OCI-LY1 (cell line): ENCODE data around the gene PRPF6.

ENCODE experiments used
- H2AFZ ChIP-seq: fragments of 200-600 bp; sonication (generic), shearing (Covaris generic); 2 replicates; pipeline ENCODE4 v1.6.0; 2014; ENCODE audit warnings: antibody characterized with exemption, mild to moderate bottlenecking, low read length
- H3F3A ChIP-seq: fragments of 200-600 bp; sonication (generic), shearing (Covaris generic); 2 replicates; pipeline ENCODE4 v1.6.0; 2014; ENCODE audit warnings: mild to moderate bottlenecking, antibody characterized with exemption, low read length, moderate library complexity; ENCODE audit not compliant: insufficient read depth
- H3K27ac ChIP-seq: fragments of 200-600 bp; sonication (generic); 2 replicates; pipeline ENCODE4 v1.5.1; 2014; ENCODE audit warnings: low read length, mixed run types, mild to moderate bottlenecking, low read depth; ENCODE audit not compliant: poor library complexity, severe bottlenecking
- H3K27me3 ChIP-seq: fragments of 200-600 bp; sonication (generic); 2 replicates; pipeline ENCODE4 v1.6.0; 2014; ENCODE audit warnings: antibody characterized with exemption, mild to moderate bottlenecking, low read length, moderate library complexity; ENCODE audit not compliant: insufficient read depth
- H3K36me3 ChIP-seq: fragments of 200-600 bp; sonication (generic); 2 replicates; pipeline ENCODE4 v1.6.1; 2014; ENCODE audit warnings: mild to moderate bottlenecking, antibody characterized with exemption, low read length, moderate library complexity, mixed read lengths; ENCODE audit not compliant: insufficient read depth
- H3K4me1 ChIP-seq: fragments of 200-600 bp; sonication (generic); 2 replicates; pipeline ENCODE4 v1.5.1; 2014; ENCODE audit warnings: mild to moderate bottlenecking, low read length, moderate library complexity; ENCODE audit not compliant: insufficient read depth, severe bottlenecking
- H3K4me2 ChIP-seq: fragments of 200-600 bp; sonication (generic), shearing (Covaris generic); 2 replicates; pipeline ENCODE4 v1.6.1; 2014; ENCODE audit warnings: low read length
- H3K4me3 ChIP-seq: fragments of 200-600 bp; sonication (generic); 2 replicates; pipeline ENCODE4 v1.5.1; 2014; ENCODE audit warnings: low read length, low read depth, mild to moderate bottlenecking, mixed read lengths; ENCODE audit not compliant: poor library complexity, severe bottlenecking
- H3K79me2 ChIP-seq: fragments of 200-600 bp; shearing (Covaris generic); 2 replicates; pipeline ENCODE4 v1.6.1; 2016; ENCODE audit warnings: mixed run types, low read length, mixed read lengths; ENCODE audit not compliant: insufficient read depth
- H3K9ac ChIP-seq: fragments of 200-600 bp; sonication (generic), shearing (Covaris generic); 2 replicates; pipeline ENCODE4 v1.6.1; 2014; ENCODE audit warnings: mild to moderate bottlenecking, low read length, mixed read lengths
- H3K9me2 ChIP-seq: fragments of 200-600 bp; sonication (generic), shearing (Covaris generic); 2 replicates; pipeline ENCODE4 v1.6.1; 2014; ENCODE audit warnings: low read depth, mild to moderate bottlenecking, low read length, mixed read lengths
- H3K9me3 ChIP-seq: fragments of 200-600 bp; shearing (Covaris generic); 2 replicates; pipeline ENCODE4 v1.6.1; 2014; ENCODE audit warnings: low read length, mixed read lengths
- H4K20me1 ChIP-seq: fragments of 200-600 bp; sonication (generic), shearing (Covaris generic); 2 replicates; pipeline ENCODE4 v1.6.0; 2016; ENCODE audit warnings: mild to moderate bottlenecking, low read length; ENCODE audit not compliant: insufficient read depth
- EZH2 ChIP-seq: fragments of 200-600 bp; sonication (generic), shearing (Covaris generic); IDR thresholded peaks from 2 replicates; pipeline ENCODE4 v1.8.0; 2017; ENCODE audit warnings: borderline replicate concordance, mixed run types, mild to moderate bottlenecking, antibody characterized with exemption, low read length, moderate library complexity, mixed read lengths
- TF ChIP-seq, protein P1 (sequence below): fragments of 200-600 bp; sonication (generic), shearing (Covaris generic); IDR thresholded peaks from 2 replicates; pipeline ENCODE4 v1.5.1; 2017; ENCODE audit warnings: mild to moderate bottlenecking, antibody characterized with exemption, low read length, moderate library complexity, mixed read lengths

Gene PRPF6

DNA sequence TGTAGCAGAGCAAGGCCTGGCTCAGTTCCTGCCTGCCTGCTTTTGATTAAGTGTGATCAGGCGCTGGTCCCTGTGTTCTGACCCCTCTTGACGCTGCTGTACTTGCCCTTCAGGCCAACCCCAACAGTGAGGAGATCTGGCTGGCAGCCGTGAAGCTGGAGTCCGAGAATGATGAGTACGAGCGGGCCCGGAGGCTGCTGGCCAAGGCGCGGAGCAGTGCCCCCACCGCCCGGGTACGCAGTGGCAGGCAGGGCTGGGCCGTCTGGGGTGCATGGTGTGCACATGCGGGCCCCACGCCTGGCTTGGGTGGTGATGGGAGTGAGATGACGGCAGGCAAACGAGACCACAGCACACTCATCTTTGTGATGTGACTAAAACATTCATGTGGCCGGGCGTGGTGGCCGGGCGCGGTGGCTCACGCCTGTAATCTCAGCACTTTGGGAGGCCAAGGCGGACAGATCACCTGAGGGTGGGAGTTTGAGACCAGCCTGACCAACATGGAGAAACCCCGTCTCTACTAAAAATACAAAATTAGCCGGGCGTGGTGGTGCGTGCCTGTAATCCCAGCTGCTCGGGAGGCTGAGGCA is 45.0 kb downstream of the PRPF6 start:
- Histone ChIP-seq H4K20me1 (no peaks in the 10 kb centered on the region), H3K36me3 (peaks cover 81% of the 10 kb centered on the region)

DNA sequence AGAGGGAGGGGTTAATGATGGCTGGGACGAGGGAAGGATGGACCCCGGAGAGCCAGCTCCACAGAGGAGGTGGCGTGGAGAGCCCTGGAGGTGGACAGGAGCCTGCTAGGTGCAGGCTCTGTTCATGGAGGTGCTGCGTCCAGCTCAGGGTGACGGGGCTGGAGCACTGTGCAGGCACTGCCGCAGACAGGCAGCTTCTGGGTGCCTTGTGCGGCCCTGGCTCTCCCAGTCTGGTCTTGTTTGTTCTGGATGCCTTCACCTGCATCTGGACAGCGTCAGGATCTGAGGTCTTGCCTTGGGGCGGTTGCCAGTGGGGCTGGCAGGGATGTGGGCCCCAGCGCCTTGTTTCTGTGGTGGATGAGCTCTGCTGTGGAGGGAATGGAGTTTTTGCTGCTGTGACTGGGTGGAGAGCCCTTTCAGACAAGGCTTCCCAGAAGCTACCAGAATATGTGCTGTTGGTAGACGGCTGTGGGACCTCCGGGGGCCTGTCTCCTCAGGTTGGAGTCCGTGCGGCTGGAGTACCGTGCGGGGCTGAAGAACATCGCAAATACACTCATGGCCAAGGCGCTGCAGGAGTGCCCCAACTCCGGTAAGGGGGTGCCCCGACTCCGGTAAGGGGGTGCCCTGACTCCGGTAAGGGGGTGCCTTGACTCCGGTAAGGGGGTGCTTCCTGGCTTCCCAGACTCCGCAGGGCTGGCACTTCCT is 47.2 kb downstream of the PRPF6 start:
- Histone ChIP-seq H3K79me2 (no peaks in the 10 kb centered on the region), H2AFZ (no peak overlapping the region), H3K36me3 (peaks cover 62% of the 10 kb centered on the region), H3K9ac (no peak overlapping the region), H3K4me1 (no peaks in the 10 kb centered on the region), H3K4me2 (no peak overlapping the region), H3K4me3 (no peak overlapping the region), H4K20me1 (no peaks in the 10 kb centered on the region), H3K9me3 (no peaks in the 10 kb centered on the region), H3K9me2 (no peaks in the 10 kb centered on the region), H3K27me3 (no peaks in the 10 kb centered on the region), H3F3A (no peaks in the 10 kb centered on the region), H3K27ac (no peak overlapping the region)
- TF ChIP-seq, protein P1, sequence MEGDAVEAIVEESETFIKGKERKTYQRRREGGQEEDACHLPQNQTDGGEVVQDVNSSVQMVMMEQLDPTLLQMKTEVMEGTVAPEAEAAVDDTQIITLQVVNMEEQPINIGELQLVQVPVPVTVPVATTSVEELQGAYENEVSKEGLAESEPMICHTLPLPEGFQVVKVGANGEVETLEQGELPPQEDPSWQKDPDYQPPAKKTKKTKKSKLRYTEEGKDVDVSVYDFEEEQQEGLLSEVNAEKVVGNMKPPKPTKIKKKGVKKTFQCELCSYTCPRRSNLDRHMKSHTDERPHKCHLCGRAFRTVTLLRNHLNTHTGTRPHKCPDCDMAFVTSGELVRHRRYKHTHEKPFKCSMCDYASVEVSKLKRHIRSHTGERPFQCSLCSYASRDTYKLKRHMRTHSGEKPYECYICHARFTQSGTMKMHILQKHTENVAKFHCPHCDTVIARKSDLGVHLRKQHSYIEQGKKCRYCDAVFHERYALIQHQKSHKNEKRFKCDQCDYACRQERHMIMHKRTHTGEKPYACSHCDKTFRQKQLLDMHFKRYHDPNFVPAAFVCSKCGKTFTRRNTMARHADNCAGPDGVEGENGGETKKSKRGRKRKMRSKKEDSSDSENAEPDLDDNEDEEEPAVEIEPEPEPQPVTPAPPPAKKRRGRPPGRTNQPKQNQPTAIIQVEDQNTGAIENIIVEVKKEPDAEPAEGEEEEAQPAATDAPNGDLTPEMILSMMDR, result no peak
- TF ChIP-seq EZH2, result no peak

More for the DNA sequence above, 45.0 kb downstream of the PRPF6 start:
- H3K79me2 ChIP-seq, result no peaks in the 10 kb centered on the region
- H3K9me2 ChIP-seq, result no peaks in the 10 kb centered on the region
- H3K9ac ChIP-seq, result no peak overlapping the region
- H3K27ac ChIP-seq, result no peak overlapping the region
- no peak overlapping the region for H2AFZ ChIP-seq
- no peaks in the 10 kb centered on the region for H3K27me3 ChIP-seq
- H3F3A ChIP-seq, result no peaks in the 10 kb centered on the region
- no peak for TF ChIP-seq EZH2
- TF ChIP-seq, protein P1, result no peak
- H3K4me3 ChIP-seq, result no peak overlapping the region
- H3K4me1 ChIP-seq, result no peaks in the 10 kb centered on the region
- H3K4me2 ChIP-seq, result no peak overlapping the region
- no peaks in the 10 kb centered on the region for H3K9me3 ChIP-seq

DNA sequence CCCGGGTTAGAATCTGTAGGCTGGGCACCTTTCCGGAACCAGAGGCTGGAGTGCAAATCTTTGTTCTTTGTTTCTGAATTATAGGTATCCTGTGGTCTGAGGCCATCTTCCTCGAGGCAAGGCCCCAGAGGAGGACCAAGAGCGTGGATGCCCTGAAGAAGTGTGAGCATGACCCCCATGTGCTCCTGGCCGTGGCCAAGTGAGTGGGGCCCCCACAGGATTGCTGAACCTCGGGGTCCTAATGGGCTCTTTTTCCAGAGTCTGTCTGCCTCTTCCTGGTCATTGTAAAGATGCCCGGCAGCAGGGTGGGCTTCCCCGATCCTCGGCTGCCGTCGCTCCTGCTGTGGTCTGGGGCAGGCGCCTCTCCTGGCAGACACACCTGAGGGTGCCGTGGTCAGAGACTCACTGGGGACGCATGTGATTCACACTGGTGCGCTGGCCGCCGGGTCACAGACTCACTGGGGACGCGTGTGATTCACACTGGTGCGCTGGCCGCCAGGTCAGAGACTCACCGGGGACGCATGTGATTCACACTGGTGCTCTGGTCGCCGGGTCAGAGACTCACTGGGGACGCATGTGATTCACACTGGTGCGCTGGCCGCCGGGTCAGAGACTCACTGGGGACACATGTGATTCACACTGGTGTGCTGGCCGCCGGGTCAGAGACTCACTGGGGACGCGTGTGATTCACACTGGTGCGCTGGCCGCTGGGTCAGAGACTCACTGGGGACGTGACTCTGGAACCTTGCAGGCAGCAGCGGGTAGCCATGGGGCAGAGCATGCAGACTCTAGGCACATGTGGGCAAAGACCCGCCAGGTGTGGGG is 48.6 kb downstream of the PRPF6 start:
- Histone ChIP-seq H3K36me3 (peaks cover 55% of the 10 kb centered on the region), H2AFZ (no peak overlapping the region), H3K9me2 (no peaks in the 10 kb centered on the region), H4K20me1 (no peaks in the 10 kb centered on the region), H3K9me3 (no peaks in the 10 kb centered on the region), H3K27me3 (no peaks in the 10 kb centered on the region), H3F3A (no peaks in the 10 kb centered on the region), H3K9ac (no peak overlapping the region), H3K4me3 (no peak overlapping the region), H3K79me2 (no peaks in the 10 kb centered on the region), H3K4me1 (no peaks in the 10 kb centered on the region), H3K4me2 (no peak overlapping the region), H3K27ac (no peak overlapping the region)
- TF ChIP-seq, protein P1, result no peak
- no peak for TF ChIP-seq EZH2
